ENCODE results near the gene SOCS3.
"Not testable (repeated sequence)": the region's sequence is repeated elsewhere in the genome, so short reads cannot be mapped to it uniquely, and the experiment has no call there.

The SOCS3 gene

DNA sequence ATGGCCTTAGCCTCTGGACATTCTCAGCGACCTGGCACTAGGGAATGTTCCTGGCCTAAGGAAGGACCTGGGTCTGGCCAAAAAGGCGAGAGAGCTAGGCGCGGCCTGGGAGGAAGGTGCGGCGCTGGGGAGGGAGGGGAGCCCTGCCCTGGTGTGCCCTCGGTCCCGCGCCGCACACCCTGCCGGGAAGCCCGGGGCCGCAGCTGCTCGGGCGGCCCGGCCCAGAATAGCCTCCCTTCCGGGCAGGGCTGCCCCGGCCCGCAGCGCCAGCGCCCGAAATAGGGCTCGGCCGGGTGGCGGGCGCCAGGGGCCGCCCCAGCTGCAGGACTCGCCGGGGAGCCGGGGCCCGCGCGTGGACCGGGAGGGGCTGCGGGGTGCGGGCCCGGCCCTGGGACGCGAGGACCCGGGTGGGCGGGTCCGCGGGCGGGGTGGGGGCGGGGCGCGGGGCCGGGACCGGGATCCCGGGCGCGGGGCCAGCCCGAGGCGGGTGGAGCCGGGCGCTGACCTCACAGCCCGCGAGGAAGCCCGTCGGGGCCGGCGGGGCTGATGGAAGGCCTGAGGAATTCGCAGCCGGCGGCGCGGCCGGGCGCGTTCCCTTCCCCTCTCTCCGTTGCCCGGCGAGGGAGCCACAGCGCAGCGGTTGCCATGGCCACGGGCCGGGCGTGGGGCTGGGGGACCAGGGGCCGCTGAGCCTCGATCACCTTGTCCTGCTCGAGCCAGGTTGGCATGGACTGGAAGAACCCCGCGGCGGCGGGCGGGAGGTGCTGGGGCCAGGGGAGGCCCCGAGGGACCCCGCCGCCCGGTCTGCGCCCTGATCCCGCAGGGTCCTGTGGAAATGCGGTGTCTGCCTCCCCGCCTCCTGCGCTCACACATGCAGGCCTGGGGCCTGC lies 18.1 kb downstream of the SOCS3 start:
- no peaks in the 10 kb centered on the region for H3K9me3 ChIP-seq (ENCODE audit: control insufficient read depth in 2 of 2, low read length in 2 of 2)
- H3K4me3 ChIP-seq (ENCODE audit: low read length in 2 of 2) = peak overlapping the region; percentile 42 to 67
- H3K27me3 ChIP-seq (ENCODE audit: control insufficient read depth in 1 of 2, insufficient read depth in 2 of 2, low read length in 2 of 2) = no peaks in the 10 kb centered on the region
- no peaks in the 10 kb centered on the region for H3K36me3 ChIP-seq (ENCODE audit: control insufficient read depth in 2 of 2, insufficient read depth in 2 of 2, low read length in 2 of 2)
- peaks cover 35% of the 10 kb centered on the region for H3K4me1 ChIP-seq (ENCODE audit: control insufficient read depth, insufficient read depth, low read length)
- peak overlapping the region; percentile 62 to 81 for H3K9ac ChIP-seq (ENCODE audit: low read length in 2 of 2)
- H3K27ac ChIP-seq (ENCODE audit: low read length) = peak overlapping the region; percentile 91

DNA sequence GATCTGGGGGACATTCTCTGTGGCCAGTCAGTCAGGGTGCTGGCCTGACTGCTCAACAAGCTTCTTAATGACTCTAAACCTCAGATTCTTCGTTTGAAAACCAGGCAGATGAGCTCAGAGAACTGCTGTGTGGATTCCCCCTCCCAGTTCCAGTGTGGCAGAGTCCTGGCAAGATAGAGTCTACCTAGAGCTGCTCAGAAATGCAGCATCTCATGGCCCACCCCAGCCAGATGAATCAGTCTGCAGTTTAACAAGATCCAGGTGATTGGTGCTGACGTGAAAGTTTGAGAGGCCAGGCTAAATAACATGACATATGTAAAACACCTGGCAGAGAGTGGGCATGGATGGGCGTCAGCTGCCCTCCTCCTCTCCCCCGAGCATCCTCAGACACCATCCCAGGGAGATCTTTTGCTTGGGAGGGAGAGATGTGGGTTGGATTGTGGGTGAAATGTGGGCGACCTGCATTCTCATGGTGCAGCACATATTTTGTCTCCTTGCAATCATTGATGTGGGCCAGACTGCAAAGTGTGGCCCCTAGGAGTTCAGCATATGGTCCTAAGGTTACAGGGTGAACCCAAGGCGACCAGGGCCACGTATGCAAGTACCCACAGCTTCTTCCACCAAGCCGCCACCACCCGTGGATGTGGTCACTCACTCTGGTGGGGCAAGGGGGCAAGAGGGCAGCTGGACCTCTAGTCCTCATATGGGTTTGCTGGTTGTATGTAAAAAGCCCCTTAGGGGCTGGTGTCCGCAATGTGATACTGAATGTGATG lies 19.5 kb downstream of the SOCS3 start:
- H3K4me3 ChIP-seq (ENCODE audit: low read length in 2 of 2) = no peak overlapping the region
- H3K9me3 ChIP-seq (ENCODE audit: control insufficient read depth in 2 of 2, low read length in 2 of 2) = no peaks in the 10 kb centered on the region
- H3K9ac ChIP-seq (ENCODE audit: low read length in 2 of 2) = no peak overlapping the region
- peak overlapping the region; percentile 37 for H3K27ac ChIP-seq (ENCODE audit: low read length)
- no peaks in the 10 kb centered on the region for H3K27me3 ChIP-seq (ENCODE audit: control insufficient read depth in 1 of 2, insufficient read depth in 2 of 2, low read length in 2 of 2)
- H3K4me1 ChIP-seq (ENCODE audit: control insufficient read depth, insufficient read depth, low read length) = peaks cover 29% of the 10 kb centered on the region
- H3K36me3 ChIP-seq (ENCODE audit: control insufficient read depth in 2 of 2, insufficient read depth in 2 of 2, low read length in 2 of 2) = no peaks in the 10 kb centered on the region

DNA sequence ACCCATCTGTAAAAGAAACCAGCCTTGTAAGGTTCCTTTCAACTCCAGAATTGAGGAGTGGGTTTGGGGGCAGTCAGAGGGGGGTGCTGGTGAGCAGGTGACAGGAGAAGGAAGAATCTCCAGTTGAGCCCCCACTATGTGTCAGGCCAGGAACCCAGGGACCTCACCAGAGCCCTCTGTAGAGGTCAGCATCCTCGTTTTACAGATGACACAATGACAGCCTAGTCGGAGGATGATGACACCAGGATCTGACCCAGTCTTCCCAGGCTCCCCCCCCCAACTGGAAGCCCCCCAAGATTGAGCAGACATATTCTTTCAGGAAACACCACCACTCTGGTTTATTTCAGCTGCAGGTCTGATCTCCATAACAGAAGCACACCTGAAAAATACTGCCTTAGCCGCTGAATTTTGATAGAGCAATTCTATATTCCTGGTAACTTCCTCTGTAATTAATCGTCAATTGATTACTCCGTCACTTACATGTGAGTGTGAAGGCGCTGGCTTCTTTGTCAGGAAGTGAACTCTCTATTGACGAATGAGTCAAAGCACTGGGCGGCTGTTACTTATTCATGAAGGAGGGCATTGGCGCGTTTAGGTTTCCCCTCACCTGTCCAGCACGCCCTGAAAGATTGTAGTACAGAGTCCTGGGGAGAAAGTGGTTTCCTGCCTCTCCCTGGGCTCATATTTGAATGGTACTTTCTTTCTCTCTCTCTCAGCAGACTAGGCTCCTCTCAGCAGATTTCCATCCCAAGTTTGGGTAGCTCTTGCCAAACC lies 21.2 kb downstream of the SOCS3 start:
- no peak overlapping the region for H3K4me3 ChIP-seq (ENCODE audit: low read length in 2 of 2)
- no peak overlapping the region for H3K27ac ChIP-seq (ENCODE audit: low read length)
- H3K9me3 ChIP-seq (ENCODE audit: control insufficient read depth in 2 of 2, low read length in 2 of 2) = no peaks in the 10 kb centered on the region
- peaks cover 22% of the 10 kb centered on the region for H3K4me1 ChIP-seq (ENCODE audit: control insufficient read depth, insufficient read depth, low read length)
- no peaks in the 10 kb centered on the region for H3K36me3 ChIP-seq (ENCODE audit: control insufficient read depth in 2 of 2, insufficient read depth in 2 of 2, low read length in 2 of 2)
- no peak overlapping the region for H3K9ac ChIP-seq (ENCODE audit: low read length in 2 of 2)
- no peaks in the 10 kb centered on the region for H3K27me3 ChIP-seq (ENCODE audit: control insufficient read depth in 1 of 2, insufficient read depth in 2 of 2, low read length in 2 of 2)

DNA sequence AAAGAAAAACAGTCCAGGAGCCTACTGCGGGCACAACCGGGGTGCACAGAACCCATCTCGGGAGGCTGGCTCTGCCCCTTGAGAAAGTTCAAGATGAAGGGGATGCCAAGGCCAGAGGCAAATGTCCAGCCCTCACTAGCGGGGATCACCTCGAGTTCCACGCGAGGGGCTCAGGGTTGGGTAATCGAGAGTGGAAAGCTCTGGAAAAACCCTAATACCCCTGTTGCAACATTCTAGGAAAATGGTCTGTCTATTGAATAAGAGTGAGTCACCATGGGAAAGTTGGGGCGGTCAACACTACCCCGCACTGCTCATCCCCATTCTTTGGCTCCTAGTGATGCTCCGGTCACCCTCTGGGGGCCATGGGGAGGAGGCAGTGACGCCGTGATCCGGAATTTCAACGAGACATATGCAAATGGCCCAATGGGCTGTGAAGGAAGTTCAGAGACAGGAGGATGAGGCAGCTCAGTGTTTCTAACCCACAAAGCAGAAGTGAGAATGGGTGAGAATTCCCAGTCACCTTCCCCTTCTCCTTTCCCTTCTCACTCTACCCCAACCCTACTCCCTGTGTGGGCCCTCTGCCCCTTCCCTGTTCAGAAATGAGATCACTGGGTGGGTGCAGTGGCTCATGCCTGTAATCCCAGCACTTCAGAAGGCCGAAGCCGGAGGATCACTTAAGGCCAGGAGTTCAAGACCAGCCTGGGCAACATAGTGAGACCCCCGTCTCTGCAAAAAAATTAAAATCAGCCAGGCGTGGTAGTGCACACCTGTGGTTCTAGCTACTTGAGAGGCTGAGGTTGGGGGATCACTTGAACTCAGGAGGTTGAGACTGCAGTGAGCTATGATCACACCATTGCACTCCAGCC lies 22.4 kb downstream of the SOCS3 start:
- Histone ChIP-seq H3K27me3 (ENCODE audit: control insufficient read depth in 1 of 2, insufficient read depth in 2 of 2, low read length in 2 of 2) (no peaks in the 10 kb centered on the region), H3K9ac (ENCODE audit: low read length in 2 of 2) (no peak overlapping the region), H3K27ac (ENCODE audit: low read length) (no peak overlapping the region)

DNA sequence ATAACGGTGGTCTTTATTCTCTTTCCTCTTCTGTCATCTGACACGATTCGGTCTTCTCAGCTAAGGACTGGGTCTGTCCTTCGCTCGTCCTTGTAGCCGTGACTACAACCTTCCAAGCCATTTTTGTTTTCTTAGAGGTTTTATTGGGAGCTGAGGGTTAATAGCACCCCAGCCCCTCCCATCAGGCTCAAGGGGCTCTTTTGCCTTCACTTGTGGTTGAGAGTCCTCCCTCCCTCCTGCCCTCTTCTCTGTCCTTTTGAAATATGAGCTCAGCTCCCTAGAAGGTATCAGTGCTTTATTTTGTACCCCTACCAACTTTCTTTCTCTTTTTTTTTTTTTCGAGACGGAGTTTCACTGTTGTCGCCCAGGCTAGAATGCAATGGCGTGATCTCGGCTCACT lies 24.7 kb downstream of the SOCS3 start:
- Histone ChIP-seq H3K9ac (ENCODE audit: low read length in 2 of 2) (no peak overlapping the region), H3K36me3 (ENCODE audit: control insufficient read depth in 2 of 2, insufficient read depth in 2 of 2, low read length in 2 of 2) (no peaks in the 10 kb centered on the region), H3K9me3 (ENCODE audit: control insufficient read depth in 2 of 2, low read length in 2 of 2) (no peaks in the 10 kb centered on the region), H3K4me3 (ENCODE audit: low read length in 2 of 2) (no peak overlapping the region), H3K27ac (ENCODE audit: low read length) (no peak overlapping the region), H3K27me3 (ENCODE audit: control insufficient read depth in 1 of 2, insufficient read depth in 2 of 2, low read length in 2 of 2) (no peaks in the 10 kb centered on the region), H3K4me1 (ENCODE audit: control insufficient read depth, insufficient read depth, low read length) (peaks cover 6% of the 10 kb centered on the region)

More for the DNA sequence above, 22.4 kb downstream of the SOCS3 start:
- H3K4me3 ChIP-seq (ENCODE audit: low read length in 2 of 2) = no peak overlapping the region
- no peaks in the 10 kb centered on the region for H3K36me3 ChIP-seq (ENCODE audit: control insufficient read depth in 2 of 2, insufficient read depth in 2 of 2, low read length in 2 of 2)
- H3K4me1 ChIP-seq (ENCODE audit: control insufficient read depth, insufficient read depth, low read length) = peaks cover 10% of the 10 kb centered on the region
- H3K9me3 ChIP-seq (ENCODE audit: control insufficient read depth in 2 of 2, low read length in 2 of 2) = no peaks in the 10 kb centered on the region

DNA sequence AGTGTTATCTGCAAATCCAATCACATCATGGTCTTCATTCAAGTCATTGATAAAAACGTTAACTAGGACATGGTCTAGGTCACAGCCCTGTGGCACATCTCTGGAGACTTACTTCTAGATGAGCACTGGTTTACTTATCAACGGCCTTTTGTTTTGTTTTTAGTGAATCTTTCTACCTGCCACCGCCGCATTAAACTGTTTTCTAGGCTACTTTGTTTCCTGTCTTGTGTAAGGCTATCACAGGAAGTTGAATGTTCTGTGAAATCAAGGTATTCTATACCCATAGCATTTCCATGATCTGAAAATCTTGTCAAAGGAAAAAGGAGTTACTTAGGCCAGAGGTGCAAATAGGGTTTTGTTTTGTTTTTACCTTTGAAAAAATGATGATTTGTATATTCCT lies 26.9 kb downstream of the SOCS3 start:
- H3K9ac ChIP-seq (ENCODE audit: low read length in 2 of 2) = no peak overlapping the region
- H3K4me3 ChIP-seq (ENCODE audit: low read length in 2 of 2) = no peak overlapping the region
- no peaks in the 10 kb centered on the region for H3K9me3 ChIP-seq (ENCODE audit: control insufficient read depth in 2 of 2, low read length in 2 of 2)
- H3K27me3 ChIP-seq (ENCODE audit: control insufficient read depth in 1 of 2, insufficient read depth in 2 of 2, low read length in 2 of 2) = no peaks in the 10 kb centered on the region
- peaks cover 6% of the 10 kb centered on the region for H3K4me1 ChIP-seq (ENCODE audit: control insufficient read depth, insufficient read depth, low read length)
- H3K36me3 ChIP-seq (ENCODE audit: control insufficient read depth in 2 of 2, insufficient read depth in 2 of 2, low read length in 2 of 2) = no peaks in the 10 kb centered on the region
- no peak overlapping the region for H3K27ac ChIP-seq (ENCODE audit: low read length)

DNA sequence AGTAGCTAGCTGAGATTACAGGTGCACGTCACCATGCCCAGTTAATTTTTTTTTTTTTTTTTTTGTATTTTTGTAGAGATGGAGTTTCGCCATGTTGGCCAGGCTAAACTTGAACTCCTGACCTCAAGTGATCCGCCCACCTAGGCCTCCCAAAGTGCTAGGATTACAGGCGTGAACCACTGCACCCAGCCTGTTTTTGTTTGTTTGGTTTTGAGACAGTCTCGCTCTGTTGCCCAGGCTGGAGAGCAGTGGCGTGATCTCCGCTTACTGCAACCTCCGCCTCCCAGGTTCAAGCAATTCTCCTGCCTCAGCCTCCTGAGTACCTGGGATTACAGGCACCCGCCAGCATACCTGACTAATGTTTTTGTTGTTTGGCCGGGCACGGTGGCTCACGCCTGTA lies 28.5 kb downstream of the SOCS3 start:
- H3K36me3 ChIP-seq (ENCODE audit: control insufficient read depth in 2 of 2, insufficient read depth in 2 of 2, low read length in 2 of 2); H3K4me3 ChIP-seq (ENCODE audit: low read length in 2 of 2); H3K4me1 ChIP-seq (ENCODE audit: control insufficient read depth, insufficient read depth, low read length); H3K27ac ChIP-seq (ENCODE audit: low read length); H3K27me3 ChIP-seq (ENCODE audit: control insufficient read depth in 1 of 2, insufficient read depth in 2 of 2, low read length in 2 of 2); H3K9me3 ChIP-seq (ENCODE audit: control insufficient read depth in 2 of 2, low read length in 2 of 2); H3K9ac ChIP-seq (ENCODE audit: low read length in 2 of 2): not testable (repeated sequence)

DNA sequence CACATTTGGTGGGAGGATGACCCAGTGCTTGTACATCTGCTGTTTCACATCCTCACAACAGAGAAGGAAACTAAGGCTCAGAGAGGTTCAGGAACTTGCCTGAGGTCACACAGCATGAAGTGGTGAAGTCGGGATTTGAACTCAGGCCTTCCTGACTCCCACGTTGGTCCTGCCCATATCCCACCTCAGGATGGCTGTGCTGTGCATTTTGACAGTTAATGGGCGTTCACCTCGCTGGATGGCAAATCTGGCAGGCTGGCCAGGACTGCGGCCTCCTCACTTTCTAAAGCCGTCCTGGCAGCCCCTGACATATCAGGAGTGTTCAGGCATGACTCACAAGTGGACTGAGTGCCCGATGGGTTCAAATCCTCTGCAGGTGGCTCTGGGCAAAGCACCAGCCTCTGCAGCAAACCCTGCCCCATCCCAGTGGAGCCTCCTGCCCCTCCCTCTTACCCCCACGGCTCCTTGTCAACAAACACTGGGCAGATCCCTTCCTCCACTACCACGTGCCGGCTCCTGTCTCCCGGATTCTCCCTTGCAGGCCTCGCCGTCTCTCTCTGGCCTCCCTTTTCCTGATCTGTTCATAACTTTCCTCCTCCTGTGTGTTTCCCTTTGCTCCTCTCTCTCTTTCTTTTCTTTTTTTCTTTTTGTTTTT lies 29.2 kb downstream of the SOCS3 start:
- Histone ChIP-seq H3K4me3 (ENCODE audit: low read length in 2 of 2) (no peak overlapping the region), H3K27ac (ENCODE audit: low read length) (no peak overlapping the region), H3K4me1 (ENCODE audit: control insufficient read depth, insufficient read depth, low read length) (peaks cover 7% of the 10 kb centered on the region), H3K9me3 (ENCODE audit: control insufficient read depth in 2 of 2, low read length in 2 of 2) (no peaks in the 10 kb centered on the region), H3K36me3 (ENCODE audit: control insufficient read depth in 2 of 2, insufficient read depth in 2 of 2, low read length in 2 of 2) (no peaks in the 10 kb centered on the region), H3K27me3 (ENCODE audit: control insufficient read depth in 1 of 2, insufficient read depth in 2 of 2, low read length in 2 of 2) (no peaks in the 10 kb centered on the region), H3K9ac (ENCODE audit: low read length in 2 of 2) (peak overlapping the region in 1 of 2 donors; percentile 28)

DNA sequence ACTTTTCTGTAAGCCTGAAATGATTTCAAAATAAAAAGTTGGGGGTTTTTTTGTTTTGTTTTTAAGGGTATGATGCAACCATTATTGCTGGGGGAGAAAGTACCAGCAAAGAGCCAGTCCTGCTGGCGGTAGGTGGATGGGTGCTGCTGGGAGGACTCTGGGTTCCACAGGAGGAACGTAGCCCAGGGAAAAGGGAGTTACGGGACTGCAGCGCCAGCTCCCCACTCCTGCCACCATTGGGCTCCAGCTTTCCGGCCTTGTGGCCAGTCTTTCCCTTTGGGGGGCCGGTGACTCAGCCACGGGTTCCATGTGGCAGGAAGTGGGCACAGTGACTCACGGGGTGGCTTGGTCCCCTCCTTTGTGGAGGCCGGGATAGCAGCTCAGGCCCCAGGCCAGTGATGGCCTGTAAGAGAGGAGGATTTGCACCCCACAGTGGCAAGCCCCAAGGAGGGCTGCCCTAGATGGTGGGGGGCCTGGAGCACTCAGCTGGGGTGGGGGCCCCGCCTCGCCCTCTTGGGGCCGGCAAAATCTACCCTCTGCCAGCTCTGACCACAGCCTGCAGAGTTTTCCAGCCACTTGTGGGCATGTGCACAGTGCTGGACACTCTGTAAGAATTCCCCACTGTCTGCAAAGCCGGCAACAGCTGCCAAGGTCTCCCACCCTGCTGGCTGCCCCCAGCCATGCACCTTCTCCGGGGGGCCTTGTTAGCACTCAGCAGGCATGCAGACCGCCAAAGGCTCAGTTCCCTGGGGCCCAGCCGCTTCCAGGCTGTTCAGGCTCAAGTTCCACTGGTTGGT lies 30.4 kb downstream of the SOCS3 start:
- no peaks in the 10 kb centered on the region for H3K9me3 ChIP-seq (ENCODE audit: control insufficient read depth in 2 of 2, low read length in 2 of 2)
- H3K27ac ChIP-seq (ENCODE audit: low read length) = no peak overlapping the region
- H3K4me1 ChIP-seq (ENCODE audit: control insufficient read depth, insufficient read depth, low read length) = peaks cover 19% of the 10 kb centered on the region
- H3K9ac ChIP-seq (ENCODE audit: low read length in 2 of 2) = no peak overlapping the region
- no peaks in the 10 kb centered on the region for H3K36me3 ChIP-seq (ENCODE audit: control insufficient read depth in 2 of 2, insufficient read depth in 2 of 2, low read length in 2 of 2)
- no peak overlapping the region for H3K4me3 ChIP-seq (ENCODE audit: low read length in 2 of 2)
- no peaks in the 10 kb centered on the region for H3K27me3 ChIP-seq (ENCODE audit: control insufficient read depth in 1 of 2, insufficient read depth in 2 of 2, low read length in 2 of 2)
